Dermis blood vessel endothelial cell (primary cell): ENCODE data around the gene SLC22A23. TPM values are rescaled to one million over a fixed set of nuclear protein-coding genes. Genes with fewer than 3 reads are reported as not detected.

Experiments
- DNase-seq: peaks from one replicate; pipeline ENCODE4 v3.0.0; 2010
- total RNA-seq: library from RNA; depleted of rRNA; stranded (reverse); fragments of >200 nt; gene quantifications from 2 replicates; pipeline ENCODE4 v1.2.3, GENCODE V29; 2014

The SLC22A23 gene
- total RNA-seq, 1 donor from 2014 or later: 58.5 TPM

- DNase-seq: peak; percentile 77
These were observed 174.2 kb downstream of the SLC22A23 start for GRCh38 chr6:3282476-3283236.

DNA sequence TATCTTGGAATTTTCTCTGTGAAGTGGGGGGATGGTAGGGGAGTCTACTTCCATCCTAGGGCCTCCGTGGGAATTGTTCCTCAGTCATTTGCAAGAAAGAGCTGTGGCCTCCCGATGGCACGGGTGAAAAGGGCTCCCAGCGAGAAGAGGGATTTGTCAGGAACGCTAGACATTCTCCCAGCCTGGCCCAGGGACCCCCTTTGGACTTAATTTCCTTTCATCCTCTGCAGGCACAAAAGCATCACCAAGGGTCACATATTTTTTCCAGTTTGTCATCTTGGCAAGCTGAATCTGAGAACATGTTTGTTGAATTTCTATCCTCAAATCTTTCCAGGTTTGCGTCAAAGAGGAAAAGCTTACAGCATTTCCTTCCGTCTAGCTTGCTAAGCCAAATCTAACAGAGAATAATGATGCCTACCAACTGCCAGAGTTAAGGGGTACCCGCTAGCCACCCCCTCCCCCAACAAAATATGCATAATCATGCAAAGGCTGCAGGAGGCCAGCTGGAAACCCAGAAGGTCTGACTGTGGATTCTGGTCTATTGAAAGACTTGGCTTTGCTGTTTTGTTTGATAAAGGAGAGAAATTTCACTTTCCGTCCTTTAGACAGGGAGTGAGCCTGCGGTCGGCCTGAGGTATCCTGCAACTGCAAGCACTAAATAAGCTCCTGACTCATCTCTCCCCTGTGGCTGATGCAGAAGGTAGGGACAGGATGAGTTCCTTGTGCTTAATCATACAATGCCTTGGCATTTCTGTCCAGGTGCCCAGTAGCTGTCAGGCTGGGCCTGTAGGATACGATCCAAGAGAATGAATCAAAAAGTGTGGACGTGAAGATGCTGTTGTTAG lies 175.0 kb downstream of the SLC22A23 start:
- DNase-seq: peak; percentile 90

GRCh38 chr6:3280866-3281465 lies 175.9 kb downstream of the SLC22A23 start:
- peak; percentile 37 for DNase-seq

GRCh38 chr6:3280091-3280490 lies 176.8 kb downstream of the SLC22A23 start:
- peak; percentile 11 for DNase-seq

GRCh38 chr6:3278691-3279090 lies 178.2 kb downstream of the SLC22A23 start:
- DNase-seq: no peak

- DNase-seq: no peak
These were observed 178.9 kb downstream of the SLC22A23 start for GRCh38 chr6:3277851-3278416.

DNA sequence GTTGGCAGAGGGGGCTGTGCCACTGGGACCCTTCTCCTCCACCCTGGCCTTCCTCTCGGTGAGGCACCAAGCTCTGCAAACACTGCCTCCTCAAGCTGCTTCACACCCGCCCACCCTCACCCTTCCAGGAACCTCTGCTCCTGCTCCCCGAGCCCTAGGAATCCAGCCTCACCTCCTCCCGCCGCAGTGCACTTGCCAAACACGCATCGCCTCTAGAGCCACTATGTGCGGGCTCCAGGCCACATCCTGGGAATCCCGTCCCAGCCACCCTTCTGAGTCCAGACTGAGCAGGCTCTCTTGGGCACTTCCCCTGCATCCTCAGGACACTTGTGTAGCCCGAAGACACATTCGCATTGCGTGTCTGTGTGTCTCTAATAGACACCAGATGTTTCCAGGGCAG lies 179.6 kb downstream of the SLC22A23 start:
- no peak for DNase-seq

- no peak for DNase-seq
These were observed 180.4 kb downstream of the SLC22A23 start for GRCh38 chr6:3276174-3277167.

DNA sequence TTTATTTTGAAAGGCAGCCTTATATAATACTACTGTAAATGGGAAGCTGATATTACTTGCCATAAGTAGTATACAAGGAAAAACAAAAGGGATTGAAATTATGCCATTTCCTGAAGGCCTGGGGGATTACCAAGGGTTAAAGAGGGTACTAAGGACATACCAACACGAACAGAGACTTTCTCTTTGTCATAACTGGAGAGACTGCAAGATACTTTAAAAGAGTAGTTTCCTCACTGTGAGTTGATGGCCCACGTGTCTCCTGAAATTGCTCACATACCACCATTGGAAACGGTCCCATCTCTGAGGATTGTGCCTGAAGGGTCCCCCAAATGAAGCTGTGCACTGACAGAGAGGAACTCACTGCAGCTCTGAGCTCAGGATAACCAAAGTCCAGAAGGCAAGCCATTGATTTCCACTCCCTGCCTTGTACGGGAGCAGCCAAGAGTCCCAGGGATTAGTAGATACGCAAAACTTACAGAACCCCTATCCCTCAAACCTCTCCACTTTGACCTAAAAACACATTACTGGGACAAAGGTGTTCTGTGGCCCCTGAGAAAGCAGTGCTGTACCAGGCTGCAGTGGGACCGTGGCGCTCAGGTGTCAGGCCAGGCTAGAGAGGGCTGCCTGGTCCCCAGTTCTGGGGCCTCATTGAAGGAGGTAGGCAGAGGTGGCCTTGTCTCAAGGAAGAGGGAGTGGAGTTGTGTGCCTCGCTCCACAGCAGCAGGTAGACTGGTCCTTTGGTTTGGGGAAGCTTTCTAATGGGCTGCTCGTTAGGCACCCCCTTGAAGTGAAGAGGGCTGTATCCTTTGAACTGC lies 182.9 kb downstream of the SLC22A23 start:
- DNase-seq: no peak

DNA sequence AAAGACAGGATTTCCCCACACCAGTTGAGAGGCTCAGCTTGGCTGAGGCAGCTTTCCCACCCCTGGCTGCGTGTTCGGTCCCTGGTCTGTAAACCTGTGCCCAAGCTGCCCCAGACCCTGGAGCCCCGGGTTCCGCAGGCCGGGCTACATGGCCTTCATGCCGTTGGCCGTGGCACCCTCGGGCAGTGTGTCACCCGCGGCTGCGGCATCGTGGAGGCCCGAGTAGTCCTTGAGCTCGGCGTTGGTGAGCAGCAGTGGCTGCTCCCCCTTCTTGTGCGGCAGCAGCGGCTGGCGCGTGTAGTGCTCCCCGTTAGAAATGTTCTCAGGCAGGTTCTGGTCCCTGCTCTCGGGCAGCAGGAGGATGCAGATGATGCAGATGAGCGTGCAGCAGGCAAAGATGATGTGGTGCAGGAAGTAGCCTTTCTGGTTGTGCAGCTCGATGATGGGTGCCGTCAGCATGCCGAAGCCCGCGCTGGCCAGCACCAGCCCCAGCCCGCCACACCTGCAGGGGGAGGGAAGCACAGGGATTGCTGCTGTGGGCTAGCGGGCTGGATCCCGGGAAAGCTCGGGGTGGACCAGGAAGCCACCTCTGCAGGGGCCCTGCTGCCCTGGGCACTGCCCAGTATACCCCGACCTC lies 183.8 kb downstream of the SLC22A23 start:
- no peak for DNase-seq

DNA sequence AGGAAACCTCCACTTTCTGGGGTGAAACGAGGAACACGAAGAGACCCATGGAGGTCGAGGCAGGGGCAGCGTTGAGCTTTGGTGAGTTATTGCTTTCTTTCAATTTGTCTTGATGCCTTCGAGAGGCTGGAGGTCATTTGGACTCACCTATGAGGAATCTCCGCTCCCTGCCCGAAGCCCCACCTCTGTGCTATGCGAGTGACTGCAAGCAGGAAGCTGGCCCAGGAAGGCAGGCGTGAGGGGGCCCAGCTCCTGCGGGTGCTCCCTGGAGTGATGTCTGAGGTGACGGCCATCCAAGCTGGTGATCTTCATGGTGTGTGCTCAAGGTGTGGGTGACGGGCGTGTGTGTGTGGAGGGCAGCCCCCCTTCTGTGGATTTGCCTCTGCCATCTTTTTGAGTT lies 185.1 kb downstream of the SLC22A23 start:
- DNase-seq: no peak

DNA sequence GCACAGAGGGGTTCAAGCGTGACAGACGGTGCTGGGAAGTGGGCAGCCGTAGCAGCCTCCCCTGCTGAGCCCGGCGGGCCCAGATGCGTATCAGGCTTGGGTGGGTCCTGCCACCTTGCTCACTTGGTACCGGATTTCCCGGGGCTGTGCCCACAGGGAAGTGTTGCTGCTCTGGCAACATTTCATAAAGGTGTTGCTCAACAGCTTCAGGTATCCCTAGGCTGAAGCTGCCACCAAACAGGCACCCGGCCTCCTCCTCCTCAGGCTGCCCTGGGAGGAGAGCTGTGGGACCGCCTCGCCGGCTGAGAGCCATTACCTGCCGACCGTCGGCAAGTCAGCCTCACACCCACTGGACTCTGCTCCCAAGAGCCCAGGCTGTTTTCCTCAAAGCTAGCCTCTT lies 186.6 kb downstream of the SLC22A23 start:
- no peak for DNase-seq

GRCh38 chr6:3269281-3269975 lies 187.4 kb downstream of the SLC22A23 start:
- DNase-seq: no peak

- DNase-seq: no peak
These were observed 188.2 kb downstream of the SLC22A23 start for GRCh38 chr6:3268680-3269079.

GRCh38 chr6:3267162-3267561 lies 189.7 kb downstream of the SLC22A23 start:
- no peak for DNase-seq

DNA sequence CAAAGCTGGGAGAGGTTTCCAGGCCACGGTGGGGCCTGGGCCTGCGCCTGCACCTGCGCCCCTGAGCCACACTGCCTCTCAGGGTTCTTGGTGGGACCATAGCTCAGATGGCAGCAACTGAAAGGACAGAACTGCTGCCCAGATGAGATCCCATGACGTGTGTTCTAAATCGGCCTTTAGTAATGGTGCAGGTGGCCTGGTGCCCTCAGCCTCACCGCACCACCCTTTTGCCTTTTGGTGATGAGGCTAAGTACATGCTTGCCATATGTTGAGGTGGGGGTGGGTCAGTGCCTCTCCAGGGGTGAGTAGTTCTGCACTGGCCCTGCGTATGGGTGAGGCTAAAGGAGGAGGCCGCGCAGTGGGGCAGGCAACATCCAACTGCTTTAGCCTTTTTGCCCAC lies 190.7 kb downstream of the SLC22A23 start:
- DNase-seq: no peak

DNA sequence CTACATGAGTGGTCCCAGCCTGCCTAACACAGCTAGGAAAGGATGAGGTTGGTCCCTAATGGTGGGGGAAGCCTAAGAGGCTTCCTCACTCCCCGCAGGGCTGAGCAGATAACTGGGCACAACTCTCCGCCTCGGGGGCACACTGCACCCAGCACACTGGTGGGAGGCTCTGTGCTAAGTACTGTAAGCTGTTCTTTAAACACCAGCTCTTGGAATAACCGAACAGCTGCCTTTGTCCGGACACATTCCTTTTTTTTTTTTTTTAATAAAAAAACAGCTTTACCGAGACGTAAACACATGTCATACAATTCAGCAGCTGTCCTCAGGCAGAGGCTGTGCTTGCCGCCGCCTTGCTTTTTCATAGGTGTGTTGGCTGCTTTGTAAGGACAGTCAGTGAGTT lies 191.2 kb downstream of the SLC22A23 start:
- no peak for DNase-seq

DNA sequence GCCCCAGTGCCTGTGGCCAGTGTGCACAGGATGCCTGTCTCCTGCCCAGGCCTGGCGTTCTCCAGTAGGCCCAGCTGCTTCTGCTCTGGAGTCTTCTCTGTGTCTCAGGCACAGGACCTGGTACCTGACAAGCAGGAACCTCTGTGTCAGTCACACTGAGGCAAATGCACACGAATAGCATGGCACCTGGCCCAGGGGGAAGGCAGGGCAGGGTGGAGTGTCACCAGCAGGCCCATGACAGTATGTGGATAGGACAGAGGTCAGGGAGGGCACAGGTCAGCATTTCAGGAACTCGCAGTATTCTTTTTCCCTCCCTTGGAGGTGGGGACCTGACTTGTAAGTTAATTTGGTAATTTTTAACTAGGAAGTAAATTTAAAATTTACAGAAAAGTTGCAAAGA lies 192.5 kb downstream of the SLC22A23 start:
- no peak for DNase-seq

GRCh38 chr6:3263096-3263495 lies 193.8 kb downstream of the SLC22A23 start:
- peak; percentile 49 for DNase-seq

GRCh38 chr6:3261921-3262320 lies 194.9 kb downstream of the SLC22A23 start:
- no peak for DNase-seq
